B cell (primary cell): ENCODE results near the gene MORF4L1. TPM values are rescaled to one million over a fixed set of nuclear protein-coding genes. Genes with fewer than 3 reads are reported as not detected.

Source experiments
- ATAC-seq: fragments of 200-7000 bp; cut with Tn5 transposase; one replicate; pipeline ENCODE4 v1.10.0; 2021; ENCODE audit warnings: low read depth, mild to moderate bottlenecking, moderate number of reproducible peaks, moderate library complexity
- CTCF ChIA-PET: fragments of 350-600 bp; sonication (Branson Sonifier 250); formaldehyde crosslinking; loops from one replicate; lab custom pipeline; 2021; ENCODE audit warnings: antibody characterized with exemption, inconsistent platforms; lab: Charles Lee
- POLR2A ChIA-PET: fragments of 350-600 bp; sonication (Branson Sonifier 250); formaldehyde crosslinking; loops from one replicate; lab custom pipeline; 2021; ENCODE audit warnings: antibody characterized with exemption; lab: Charles Lee
- DNase-seq: peaks from one replicate; pipeline ENCODE4 v3.0.0; 2013
- H2AFZ ChIP-seq: 2 replicates; pipeline ENCODE4 v1.6.1; 2012; ENCODE audit warnings: mild to moderate bottlenecking, low read depth, low read length; ENCODE audit not compliant: insufficient read depth, poor library complexity, severe bottlenecking
- H3K27ac ChIP-seq, 2 donors: 1 replicate in 1 of 2; 2 replicates in 1 of 2; pipeline ENCODE4 v1.5.1; 2012 to 2013; ENCODE audit warnings: low read length in 2 of 2, mild to moderate bottlenecking in 2 of 2, moderate library complexity in 1 of 2
- H3K27me3 ChIP-seq, 4 experiments: fragments of 200-600 bp in 1 of 4; sonication (generic) in 1 of 4; replicated peaks in 1 of 4; 1 replicate in 2 of 4; 2 replicates in 2 of 4; pipeline versions ENCODE4 v1.6.1 to v1.7.0; 2013 to 2016; ENCODE audit warnings: low read length in 3 of 4, mild to moderate bottlenecking in 2 of 4, mixed read lengths in 1 of 4, moderate library complexity in 1 of 4; ENCODE audit not compliant: insufficient read depth in 4 of 4, control insufficient read depth in 3 of 4; ENCODE audit errors: control extremely low read depth in 1 of 4
- H3K36me3 ChIP-seq, 2 experiments: replicated peaks in 1 of 2; 1 replicate in 1 of 2; 2 replicates in 1 of 2; pipeline versions ENCODE4 v1.6.1 to v1.7.1; 2013; ENCODE audit warnings: low read length in 1 of 2; ENCODE audit not compliant: insufficient read depth in 2 of 2, control insufficient read depth in 1 of 2; ENCODE audit errors: control extremely low read depth in 1 of 2, extremely low read depth in 1 of 2
- H3K4me1 ChIP-seq, 2 donors: fragments of 200-600 bp in 1 of 2; sonication (generic) in 1 of 2; 1 replicate in 1 of 2; 2 replicates in 1 of 2; pipeline versions ENCODE4 v1.5.1 to v1.6.1; 2013 to 2017; ENCODE audit warnings: low read length in 2 of 2; ENCODE audit not compliant: control insufficient read depth in 2 of 2, insufficient read depth in 2 of 2
- H3K4me2 ChIP-seq: replicated peaks from 2 replicates; pipeline ENCODE3; 2012; ENCODE audit warnings: mild to moderate bottlenecking, low read depth, low read length; ENCODE audit not compliant: poor library complexity, severe bottlenecking
- H3K4me3 ChIP-seq, 5 experiments: fragments of 200-600 bp in 1 of 5; sonication (generic) in 1 of 5; 1 replicate in 3 of 5; 2 replicates in 2 of 5; pipeline versions ENCODE4 v1.5.1 to v1.7.0; 2011 to 2016; ENCODE audit warnings: low read length in 4 of 5, mild to moderate bottlenecking in 4 of 5, low read depth in 2 of 5, control low read depth in 1 of 5, moderate library complexity in 1 of 5; ENCODE audit not compliant: insufficient read depth in 1 of 5; ENCODE audit errors: control extremely low read depth in 1 of 5, extremely low read depth in 1 of 5
- H3K79me2 ChIP-seq: fragments of 200-600 bp; sonication (generic); one replicate; pipeline ENCODE4 v1.6.0; 2016; ENCODE audit warnings: low read length; ENCODE audit not compliant: control insufficient read depth, insufficient read depth
- H3K9ac ChIP-seq: fragments of 200-600 bp; sonication (generic); 2 replicates; pipeline ENCODE4 v1.6.1; 2017; ENCODE audit warnings: mild to moderate bottlenecking, low read length, moderate library complexity
- H3K9me3 ChIP-seq, 3 donors: one replicate each; pipeline versions ENCODE4 v1.6.1 to v1.7.1; 2013; ENCODE audit warnings: low read length in 2 of 3; ENCODE audit not compliant: control insufficient read depth in 2 of 3, insufficient read depth in 1 of 3; ENCODE audit errors: control extremely low read depth in 1 of 3
- H4K20me1 ChIP-seq: 2 replicates; pipeline ENCODE4 v1.6.0; 2012; ENCODE audit warnings: mild to moderate bottlenecking, low read length; ENCODE audit not compliant: insufficient read depth, control insufficient read depth, poor library complexity, severe bottlenecking
- H3K27ac Mint-ChIP-seq: one replicate; pipeline ENCODE4 v1.8.0; 2021; ENCODE audit warnings: mixed read lengths
- H3K27me3 Mint-ChIP-seq: one replicate; pipeline ENCODE4 v1.8.0; 2021; ENCODE audit warnings: mixed read lengths
- H3K4me1 Mint-ChIP-seq: one replicate; pipeline ENCODE4 v1.8.0; 2021; ENCODE audit warnings: mixed read lengths
- H3K4me3 Mint-ChIP-seq: one replicate; pipeline ENCODE4 v1.8.0; 2021; ENCODE audit warnings: mixed read lengths
- H3K9me3 Mint-ChIP-seq: one replicate; pipeline ENCODE4 v1.8.0; 2022; ENCODE audit warnings: mixed read lengths; ENCODE audit not compliant: insufficient read depth
- EZH2 ChIP-seq: IDR thresholded peaks from 2 replicates; pipeline ENCODE4 v1.6.1; 2012; ENCODE audit warnings: borderline replicate concordance, low read depth, mild to moderate bottlenecking, moderate library complexity, low read length; ENCODE audit not compliant: insufficient read depth, poor library complexity, severe bottlenecking
- whole genome bisulfite sequencing: methylation state at CpG from one replicate; pipeline ENCODE4 v1.1.5; 2013; ENCODE audit warnings: missing lambda C conversion rate; ENCODE audit not compliant: insufficient coverage; 5-methylcytosine and 5-hydroxymethylcytosine counted together
- intact Hi-C: fragments of 100-400 bp; cut with micrococcal nuclease; formaldehyde crosslinking; loops from one replicate; pipeline ENCODE4 v1.10.0; 2022
- polyA plus RNA-seq: library from polyadenylated mRNA; depleted of rRNA; stranded (reverse); fragments of >200 nt; gene quantifications from 2 replicates; pipeline ENCODE4 v1.2.3, GENCODE V29; 2012
- total RNA-seq, 2 donors: library from RNA; stranded (reverse); fragments of 120-200 nt in 1 of 2; gene quantifications; 1 replicate in 1 of 2; 2 replicates in 1 of 2; pipeline versions ENCODE4 v1.2.3 to v1.2.4, GENCODE V29; 2013 to 2022
- TF ChIP-seq, protein P1 (sequence below): fragments of 200-600 bp; IDR thresholded peaks from one replicate; pipeline ENCODE4 v1.8.0; 2022; ENCODE audit warnings: antibody characterized with exemption, mild to moderate bottlenecking

Gene MORF4L1
- total and polyA plus RNA-seq, 2 donors (not counting 1 experiment from before 2014, with no cell fraction given), result 79.0 to 242 TPM

DNA sequence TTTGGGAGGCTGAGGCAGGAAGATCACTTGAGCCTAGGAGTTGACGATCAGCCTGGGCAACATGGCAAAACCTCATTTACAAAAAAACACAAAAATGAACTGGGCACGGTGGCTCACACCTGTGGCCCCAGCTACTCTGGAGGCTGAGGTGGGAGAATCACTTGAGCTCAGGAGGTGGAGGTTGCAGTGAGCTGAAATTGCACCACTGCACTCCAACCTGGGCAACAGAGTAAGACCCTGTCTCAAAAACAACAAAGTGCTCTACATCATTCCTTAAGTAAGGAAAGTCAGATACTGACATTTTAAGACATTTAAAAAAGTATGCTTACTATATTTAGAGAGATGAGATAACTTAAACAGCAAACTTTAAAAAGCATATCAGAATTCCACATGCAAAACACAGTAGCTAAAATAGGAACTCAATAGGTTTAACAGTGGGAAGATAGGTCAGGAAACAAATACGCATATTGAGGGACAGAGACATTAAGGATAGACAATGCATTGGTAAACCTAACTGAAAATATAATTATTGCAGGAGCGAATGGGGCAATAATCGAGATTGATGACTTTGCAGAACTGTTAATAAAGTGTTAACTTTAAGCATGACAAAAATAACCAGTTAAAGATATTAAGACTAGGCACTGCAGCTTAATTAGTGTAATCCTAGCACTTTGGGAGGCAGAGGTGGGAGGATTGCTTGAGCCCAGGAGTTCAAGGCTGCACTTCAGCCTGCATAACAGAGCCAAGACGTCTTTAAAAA lies 32.1 kb downstream of the MORF4L1 start:
- intact Hi-C loops, result loop anchor here (10.0 kb wide), 1 partner anchor 290 kb away; no protein-coding TSS in a partner anchor
- DNase-seq (no peak), ATAC-seq (no peak)
- Histone ChIP-seq H3K27ac (no peak overlapping the region), H3K4me3 (no peak overlapping the region), H3K4me2 (no peak overlapping the region), H3K9ac (no peak overlapping the region), H3K9me3 (no peaks in the 10 kb centered on the region), H3K4me1 (no peaks in the 10 kb centered on the region), H3K36me3 (peaks cover 6 to 70% of the 10 kb centered on the region in 2 experiments), H2AFZ (no peak overlapping the region), H4K20me1 (peaks cover 39% of the 10 kb centered on the region), H3K27me3 (no peaks in the 10 kb centered on the region), H3K79me2 (peaks cover 5% of the 10 kb centered on the region)
- Mint-ChIP-seq H3K4me1 (peaks cover 9% of the 10 kb centered on the region), H3K27me3 (no peaks in the 10 kb centered on the region), H3K4me3 (no peak overlapping the region), H3K27ac (no peak overlapping the region), H3K9me3 (no peaks in the 10 kb centered on the region)
- ChIA-PET CTCF (interaction anchor here (0.6 to 11.4 kb wide), 5 partner anchors 14 to 279 kb away, joined by 3 to 248 read pairs (median 3); no protein-coding TSS in a partner anchor), POLR2A (no interaction called here)
- TF ChIP-seq, protein P1, sequence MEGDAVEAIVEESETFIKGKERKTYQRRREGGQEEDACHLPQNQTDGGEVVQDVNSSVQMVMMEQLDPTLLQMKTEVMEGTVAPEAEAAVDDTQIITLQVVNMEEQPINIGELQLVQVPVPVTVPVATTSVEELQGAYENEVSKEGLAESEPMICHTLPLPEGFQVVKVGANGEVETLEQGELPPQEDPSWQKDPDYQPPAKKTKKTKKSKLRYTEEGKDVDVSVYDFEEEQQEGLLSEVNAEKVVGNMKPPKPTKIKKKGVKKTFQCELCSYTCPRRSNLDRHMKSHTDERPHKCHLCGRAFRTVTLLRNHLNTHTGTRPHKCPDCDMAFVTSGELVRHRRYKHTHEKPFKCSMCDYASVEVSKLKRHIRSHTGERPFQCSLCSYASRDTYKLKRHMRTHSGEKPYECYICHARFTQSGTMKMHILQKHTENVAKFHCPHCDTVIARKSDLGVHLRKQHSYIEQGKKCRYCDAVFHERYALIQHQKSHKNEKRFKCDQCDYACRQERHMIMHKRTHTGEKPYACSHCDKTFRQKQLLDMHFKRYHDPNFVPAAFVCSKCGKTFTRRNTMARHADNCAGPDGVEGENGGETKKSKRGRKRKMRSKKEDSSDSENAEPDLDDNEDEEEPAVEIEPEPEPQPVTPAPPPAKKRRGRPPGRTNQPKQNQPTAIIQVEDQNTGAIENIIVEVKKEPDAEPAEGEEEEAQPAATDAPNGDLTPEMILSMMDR, result no peak
- no peak for TF ChIP-seq EZH2
- WGBS, result no CpG with 5 or more reads among the region's 6 CpGs

DNA sequence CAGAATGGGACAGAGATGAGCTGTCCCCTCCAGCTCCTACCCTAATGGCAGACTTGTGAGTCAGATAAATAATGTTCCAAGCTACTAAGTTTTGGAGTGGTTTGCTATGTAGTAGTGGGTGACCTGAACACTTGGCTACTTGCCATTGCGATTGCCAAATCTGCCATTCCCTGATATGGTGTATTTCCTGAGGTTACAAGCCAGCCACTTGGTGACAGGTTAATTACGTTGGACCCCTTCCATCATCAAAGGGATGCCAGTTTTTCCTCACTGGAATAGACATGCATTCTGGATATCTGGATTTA lies 33.6 kb downstream of the MORF4L1 start:
- peaks cover 10% of the 10 kb centered on the region for H3K79me2 ChIP-seq
- H3K4me3 Mint-ChIP-seq, result no peak overlapping the region
- no peaks in the 10 kb centered on the region for H3K27me3 ChIP-seq
- peaks cover 15% of the 10 kb centered on the region for H3K4me1 Mint-ChIP-seq
- no peaks in the 10 kb centered on the region for H3K9me3 Mint-ChIP-seq
- H3K27ac Mint-ChIP-seq, result no peak overlapping the region
- H3K9ac ChIP-seq, result no peak overlapping the region
- WGBS, result no CpG with 5 or more reads among the region's 2 CpGs
- H2AFZ ChIP-seq, result no peak overlapping the region
- CTCF ChIA-PET, result interaction anchor here (0.8 to 11.4 kb wide), 6 partner anchors 15 to 278 kb away, joined by 3 to 248 read pairs (median 24); partner anchors contain the start of gene MORF4L1
- no peak for TF ChIP-seq EZH2
- TF ChIP-seq, protein P1, result no peak
- H3K4me1 ChIP-seq, result no peaks in the 10 kb centered on the region
- peaks cover 6 to 68% of the 10 kb centered on the region in 2 experiments for H3K36me3 ChIP-seq
- no peaks in the 10 kb centered on the region for H3K9me3 ChIP-seq
- no peaks in the 10 kb centered on the region for H3K27me3 Mint-ChIP-seq
- H3K27ac ChIP-seq, result no peak overlapping the region
- ATAC-seq (no peak), DNase-seq (no peak)
- POLR2A ChIA-PET, result no interaction called here
- H3K4me3 ChIP-seq, result no peak overlapping the region
- no peak overlapping the region for H3K4me2 ChIP-seq
- peaks cover 37% of the 10 kb centered on the region for H4K20me1 ChIP-seq
- intact Hi-C loops, result loop anchor here (2.0 to 10.0 kb wide), 2 partner anchors 13 to 291 kb away; no protein-coding TSS in a partner anchor
